RWPE2 (cell line): Measurements from ENCODE around the gene AKAP6.
"Not testable (repeated sequence)": the region's sequence is repeated elsewhere in the genome, so short reads cannot be mapped to it uniquely, and the experiment has no call there.

Source experiments
- ATAC-seq: fragments of 200-7000 bp; cut with Tn5 transposase; 3 replicates; pipeline ENCODE4 v1.9.1; 2021; ENCODE audit warnings: low read depth
- DNase-seq: peaks from one replicate; pipeline ENCODE4 v3.0.0-alpha.2; 2020; ENCODE audit warnings: low spot score
- H3K27ac ChIP-seq: fragments of 450-650 bp; 2 replicates; pipeline ENCODE4 v1.5.1; 2017; ENCODE audit warnings: mild to moderate bottlenecking; ENCODE audit not compliant: poor library complexity, severe bottlenecking
- H3K27me3 ChIP-seq: fragments of 250-450 bp; sonication (Bioruptor Pico); 2 replicates; pipeline ENCODE4 v1.5.1; 2021; ENCODE audit warnings: mild to moderate bottlenecking, moderate library complexity; ENCODE audit not compliant: insufficient read depth, poor library complexity, severe bottlenecking
- H3K36me3 ChIP-seq: fragments of 250-450 bp; sonication (Bioruptor Pico); 2 replicates; pipeline ENCODE4 v1.5.1; 2020; ENCODE audit warnings: low read depth, mild to moderate bottlenecking, moderate library complexity
- H3K4me1 ChIP-seq: fragments of 250-450 bp; sonication (Bioruptor Pico); 2 replicates; pipeline ENCODE4 v1.5.1; 2021; ENCODE audit warnings: mild to moderate bottlenecking, moderate library complexity; ENCODE audit not compliant: insufficient read depth, poor library complexity, severe bottlenecking
- H3K4me3 ChIP-seq: fragments of 250-450 bp; sonication (Bioruptor Pico); 2 replicates; pipeline ENCODE4 v1.5.1; 2021; ENCODE audit warnings: mild to moderate bottlenecking, moderate library complexity; ENCODE audit not compliant: severe bottlenecking
- H3K9me3 ChIP-seq: fragments of 250-450 bp; sonication (Bioruptor Pico); 2 replicates; pipeline ENCODE4 v1.5.1; 2021; ENCODE audit warnings: mild to moderate bottlenecking, moderate library complexity; ENCODE audit not compliant: severe bottlenecking
- TF ChIP-seq, protein P1 (sequence below): fragments of 450-650 bp; IDR thresholded peaks from one replicate; pipeline ENCODE4 v1.5.1; 2017; ENCODE audit warnings: mild to moderate bottlenecking, moderate library complexity; ENCODE audit not compliant: poor library complexity, severe bottlenecking

AKAP6 gene

GRCh38 chr14:32370714-32371113 is 41.6 kb downstream of the AKAP6 start:
- TF ChIP-seq, protein P1, sequence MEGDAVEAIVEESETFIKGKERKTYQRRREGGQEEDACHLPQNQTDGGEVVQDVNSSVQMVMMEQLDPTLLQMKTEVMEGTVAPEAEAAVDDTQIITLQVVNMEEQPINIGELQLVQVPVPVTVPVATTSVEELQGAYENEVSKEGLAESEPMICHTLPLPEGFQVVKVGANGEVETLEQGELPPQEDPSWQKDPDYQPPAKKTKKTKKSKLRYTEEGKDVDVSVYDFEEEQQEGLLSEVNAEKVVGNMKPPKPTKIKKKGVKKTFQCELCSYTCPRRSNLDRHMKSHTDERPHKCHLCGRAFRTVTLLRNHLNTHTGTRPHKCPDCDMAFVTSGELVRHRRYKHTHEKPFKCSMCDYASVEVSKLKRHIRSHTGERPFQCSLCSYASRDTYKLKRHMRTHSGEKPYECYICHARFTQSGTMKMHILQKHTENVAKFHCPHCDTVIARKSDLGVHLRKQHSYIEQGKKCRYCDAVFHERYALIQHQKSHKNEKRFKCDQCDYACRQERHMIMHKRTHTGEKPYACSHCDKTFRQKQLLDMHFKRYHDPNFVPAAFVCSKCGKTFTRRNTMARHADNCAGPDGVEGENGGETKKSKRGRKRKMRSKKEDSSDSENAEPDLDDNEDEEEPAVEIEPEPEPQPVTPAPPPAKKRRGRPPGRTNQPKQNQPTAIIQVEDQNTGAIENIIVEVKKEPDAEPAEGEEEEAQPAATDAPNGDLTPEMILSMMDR: no peak
- DNase-seq: no peak
- ATAC-seq: peak; percentile 90
- Histone ChIP-seq H3K27me3 (no peaks in the 10 kb centered on the region), H3K4me3 (no peak overlapping the region), H3K36me3 (no peaks in the 10 kb centered on the region), H3K9me3 (no peaks in the 10 kb centered on the region), H3K27ac (peak overlapping the region; percentile 86), H3K4me1 (peaks cover 69% of the 10 kb centered on the region)

- H3K27ac ChIP-seq: peak overlapping the region; percentile 86
- no peaks in the 10 kb centered on the region for H3K36me3 ChIP-seq
- no peak overlapping the region for H3K4me3 ChIP-seq
- H3K27me3 ChIP-seq: no peaks in the 10 kb centered on the region
- TF ChIP-seq, protein P1: no peak
- no peak for DNase-seq
- H3K9me3 ChIP-seq: no peaks in the 10 kb centered on the region
- ATAC-seq: peak; percentile 60
- peaks cover 59% of the 10 kb centered on the region for H3K4me1 ChIP-seq
Measured at GRCh38 chr14:32372154-32372553, 43.1 kb downstream of the AKAP6 start.

- not testable (repeated sequence) for H3K9me3 ChIP-seq, H3K27me3 ChIP-seq, DNase-seq, H3K36me3 ChIP-seq, ATAC-seq, H3K4me3 ChIP-seq
- Histone ChIP-seq H3K4me1 (peaks cover 49% of the 10 kb centered on the region), H3K27ac (peak overlapping the region; percentile 86)
Measured at GRCh38 chr14:32373174-32373573, 44.1 kb downstream of the AKAP6 start.

- no peaks in the 10 kb centered on the region for H3K36me3 ChIP-seq
- H3K27ac ChIP-seq: peak overlapping the region; percentile 86
- ATAC-seq (peak; percentile 22; the same call in 1 of the 3 replicates), DNase-seq (no peak)
- no peaks in the 10 kb centered on the region for H3K27me3 ChIP-seq
- TF ChIP-seq, protein P1: no peak
- H3K9me3 ChIP-seq: no peaks in the 10 kb centered on the region
- no peak overlapping the region for H3K4me3 ChIP-seq
- peaks cover 48% of the 10 kb centered on the region for H3K4me1 ChIP-seq
Measured at GRCh38 chr14:32374155-32374554, 45.1 kb downstream of the AKAP6 start.

DNA sequence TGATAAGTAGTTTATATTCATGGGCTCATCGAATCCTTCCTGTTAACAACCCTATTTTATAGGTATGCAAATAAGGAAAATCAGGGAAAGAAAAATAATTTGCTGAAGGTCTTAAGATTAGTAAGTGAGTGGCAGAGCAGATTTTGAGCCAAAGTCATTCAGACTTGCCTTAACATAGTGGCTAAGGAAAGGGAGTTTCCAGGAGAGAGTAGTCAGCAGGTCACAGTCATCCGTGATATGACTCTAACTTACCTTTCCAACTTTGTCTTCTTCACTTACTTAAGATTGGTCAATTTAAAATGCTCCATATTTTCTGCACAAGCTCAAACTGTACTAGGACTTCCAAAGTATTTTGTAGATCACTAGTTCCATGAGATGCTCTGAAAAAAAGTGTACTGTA is 46.6 kb downstream of the AKAP6 start:
- no peak for ATAC-seq
- TF ChIP-seq, protein P1: no peak

More for the DNA sequence above, 46.6 kb downstream of the AKAP6 start:
- no peaks in the 10 kb centered on the region for H3K27me3 ChIP-seq
- peaks cover 38% of the 10 kb centered on the region for H3K4me1 ChIP-seq
- no peak overlapping the region for H3K27ac ChIP-seq
- DNase-seq: no peak
- H3K36me3 ChIP-seq: no peaks in the 10 kb centered on the region
- H3K4me3 ChIP-seq: no peak overlapping the region
- no peaks in the 10 kb centered on the region for H3K9me3 ChIP-seq
